Keratinocyte (primary cell): ENCODE results near the gene LRCH3.

ENCODE experiments used
- CTCF ChIP-seq, 3 experiments: IDR thresholded peaks in 1 of 3; conservative IDR thresholded peaks in 1 of 3; optimal IDR thresholded peaks in 1 of 3; 2 replicates in 2 of 3; 3 replicates in 1 of 3; pipeline versions ENCODE3 to v1.5.1; 2011; ENCODE audit warnings: low read length in 3 of 3, mild to moderate bottlenecking in 3 of 3, moderate library complexity in 2 of 3, control low read depth in 1 of 3, inconsistent platforms in 1 of 3; ENCODE audit not compliant: insufficient read depth in 2 of 3; ENCODE audit errors: extremely low read depth in 1 of 3
- EZH2 ChIP-seq: IDR thresholded peaks from one replicate; pipeline ENCODE4 v1.6.1; 2012; ENCODE audit warnings: inconsistent platforms, mild to moderate bottlenecking, low read length, moderate library complexity

- TF ChIP-seq CTCF (optimal IDR thresholded peaks at IDR 0.05 in 1 of 3, IDR thresholded peaks at IDR 0.05 in 1 of 3, conservative IDR thresholded peaks at IDR 0.05 in 1 of 3; ENCODE audit: extremely low read depth in 1 of 3, insufficient read depth in 2 of 3, low read length in 3 of 3), result no peak
- TF ChIP-seq EZH2, result no peak
Observed at GRCh38 chr3:197837282-197837681, 46.2 kb downstream of the LRCH3 start.
